GM06990 (cell line): ENCODE results near the gene TM2D3.

Source experiments
- DNase-seq: peaks from one replicate; pipeline ENCODE4 v3.0.0-alpha.2; 2011; ENCODE audit not compliant: insufficient read length; ENCODE audit errors: extremely low read depth
- H3K27me3 ChIP-seq: replicated peaks from 2 replicates; pipeline ENCODE4 v1.6.0; 2011; ENCODE audit warnings: low read length; ENCODE audit not compliant: control insufficient read depth, insufficient read depth
- H3K36me3 ChIP-seq: 2 replicates; pipeline ENCODE4 v1.5.1; 2011; ENCODE audit warnings: low read length; ENCODE audit not compliant: control insufficient read depth, insufficient read depth
- H3K4me3 ChIP-seq: replicated peaks from 2 replicates; pipeline ENCODE4 v1.5.1; 2011; ENCODE audit warnings: low read depth, mild to moderate bottlenecking, control low read depth, low read length
- TF ChIP-seq, protein P1 (sequence below): IDR thresholded peaks from 2 replicates; pipeline ENCODE4 v1.5.1; 2011; ENCODE audit warnings: low read length, control low read depth, mild to moderate bottlenecking, inconsistent platforms; ENCODE audit not compliant: insufficient read depth, poor library complexity, severe bottlenecking

The TM2D3 gene

DNA sequence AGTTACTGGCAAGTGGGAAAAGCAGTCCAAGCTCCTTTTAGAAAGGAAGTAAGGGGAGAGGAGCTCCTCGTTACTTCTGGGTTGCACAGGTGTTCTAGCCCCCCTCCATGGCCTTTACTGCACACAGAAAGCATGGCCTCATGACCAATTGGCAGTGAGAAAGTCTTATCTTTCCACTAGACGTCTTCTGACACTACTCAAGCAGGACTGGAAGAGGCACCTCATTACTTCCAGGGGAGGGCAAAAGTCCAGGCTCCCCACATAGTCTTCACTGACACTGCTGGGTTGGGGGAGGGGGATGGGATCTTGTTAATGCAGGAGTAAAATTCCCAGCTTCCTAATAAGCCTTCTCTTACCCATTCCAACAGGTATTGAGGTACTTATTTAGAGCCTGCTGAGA lies 27.6 kb upstream of the TM2D3 start:
- DNase-seq, result no peak
- TF ChIP-seq, protein P1, sequence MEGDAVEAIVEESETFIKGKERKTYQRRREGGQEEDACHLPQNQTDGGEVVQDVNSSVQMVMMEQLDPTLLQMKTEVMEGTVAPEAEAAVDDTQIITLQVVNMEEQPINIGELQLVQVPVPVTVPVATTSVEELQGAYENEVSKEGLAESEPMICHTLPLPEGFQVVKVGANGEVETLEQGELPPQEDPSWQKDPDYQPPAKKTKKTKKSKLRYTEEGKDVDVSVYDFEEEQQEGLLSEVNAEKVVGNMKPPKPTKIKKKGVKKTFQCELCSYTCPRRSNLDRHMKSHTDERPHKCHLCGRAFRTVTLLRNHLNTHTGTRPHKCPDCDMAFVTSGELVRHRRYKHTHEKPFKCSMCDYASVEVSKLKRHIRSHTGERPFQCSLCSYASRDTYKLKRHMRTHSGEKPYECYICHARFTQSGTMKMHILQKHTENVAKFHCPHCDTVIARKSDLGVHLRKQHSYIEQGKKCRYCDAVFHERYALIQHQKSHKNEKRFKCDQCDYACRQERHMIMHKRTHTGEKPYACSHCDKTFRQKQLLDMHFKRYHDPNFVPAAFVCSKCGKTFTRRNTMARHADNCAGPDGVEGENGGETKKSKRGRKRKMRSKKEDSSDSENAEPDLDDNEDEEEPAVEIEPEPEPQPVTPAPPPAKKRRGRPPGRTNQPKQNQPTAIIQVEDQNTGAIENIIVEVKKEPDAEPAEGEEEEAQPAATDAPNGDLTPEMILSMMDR, result no peak
- Histone ChIP-seq H3K27me3 (no peaks in the 10 kb centered on the region), H3K36me3 (no peaks in the 10 kb centered on the region; the same call in 1 of the 2 replicates), H3K4me3 (no peak overlapping the region)

DNA sequence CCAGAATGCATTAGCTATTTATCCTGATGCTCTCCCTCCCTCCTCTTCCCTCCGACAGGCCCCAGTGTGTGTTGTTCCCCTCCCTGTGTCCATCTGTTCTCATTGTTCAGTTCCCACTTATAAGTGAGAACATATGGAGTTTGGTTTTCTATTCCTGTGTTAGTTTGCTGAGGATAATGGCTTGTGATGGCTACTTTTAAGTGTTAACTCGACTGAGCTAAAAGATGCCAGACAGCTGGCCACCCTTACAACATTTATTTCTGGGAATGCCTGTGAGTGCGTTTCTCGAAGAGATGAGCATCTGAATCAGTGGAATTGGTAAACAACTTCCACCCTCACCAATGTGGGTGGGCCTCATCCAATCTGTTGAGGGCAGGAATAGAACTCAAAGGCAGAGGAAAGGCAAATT lies 24.7 kb upstream of the TM2D3 start:
- TF ChIP-seq, protein P1, result no peak
- H3K4me3 ChIP-seq, result no peak overlapping the region
- H3K36me3 ChIP-seq, result no peaks in the 10 kb centered on the region; the same call in 1 of the 2 replicates
- no peaks in the 10 kb centered on the region for H3K27me3 ChIP-seq
- no peak for DNase-seq

DNA sequence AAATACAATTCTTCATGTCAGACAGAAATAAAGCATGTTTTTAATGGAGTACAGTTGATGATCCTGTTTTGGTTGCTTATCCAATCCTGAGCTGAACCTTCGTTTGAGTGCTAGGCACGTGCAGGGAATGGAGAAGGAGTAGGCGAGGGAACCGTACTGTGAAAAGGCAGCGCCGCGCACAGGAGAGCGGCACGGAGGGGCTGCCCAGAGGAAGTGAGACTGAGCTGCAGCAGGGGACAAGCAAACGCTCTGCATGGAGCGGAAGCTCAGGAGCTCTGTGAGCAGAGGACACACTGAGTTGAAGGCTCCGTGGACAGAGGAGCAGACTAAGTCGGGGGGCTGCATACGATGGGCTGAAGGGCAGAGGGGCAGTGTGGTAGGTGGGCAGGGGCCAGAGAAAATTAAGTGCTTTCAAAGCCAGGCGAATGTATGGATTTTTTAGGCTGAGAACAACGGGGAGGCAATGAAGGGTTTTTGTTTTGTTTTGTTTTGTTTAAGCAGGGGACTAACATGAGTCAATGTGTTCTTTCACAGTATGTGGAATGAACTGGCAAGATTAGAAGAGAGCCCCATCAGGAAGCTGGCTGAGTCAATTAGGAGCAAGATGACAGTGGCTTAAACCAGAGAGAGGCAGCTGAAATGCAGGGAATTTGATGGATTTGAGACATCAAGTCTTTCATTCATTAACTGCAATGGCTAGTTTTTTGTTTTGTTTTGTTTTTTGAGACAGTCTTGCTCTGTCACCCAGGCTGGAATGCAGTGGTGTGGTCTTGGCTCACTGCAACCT lies 23.8 kb upstream of the TM2D3 start:
- H3K27me3 ChIP-seq, result no peaks in the 10 kb centered on the region
- H3K4me3 ChIP-seq, result peak overlapping the region; percentile 19
- DNase-seq, result peak; percentile 69
- no peaks in the 10 kb centered on the region; the same call in 1 of the 2 replicates for H3K36me3 ChIP-seq
- TF ChIP-seq, protein P1, result no peak

DNA sequence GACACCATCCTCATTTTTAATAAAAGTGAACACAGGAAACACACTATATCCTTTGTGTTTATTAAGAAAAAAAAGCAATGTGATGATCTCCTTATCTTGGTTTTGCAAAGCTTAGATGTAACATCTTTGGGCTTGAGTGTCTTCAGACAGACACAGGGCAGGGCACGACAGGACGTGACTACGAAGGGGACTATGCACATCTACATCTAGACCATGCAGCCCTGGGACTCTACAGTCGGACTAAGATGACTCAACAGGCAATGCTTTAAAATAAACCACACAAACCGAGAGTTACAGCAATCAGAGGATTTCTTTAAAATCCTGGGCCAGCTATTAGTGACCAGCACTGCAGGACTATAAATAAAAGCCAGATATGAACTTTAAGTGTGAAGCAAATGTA lies 22.8 kb upstream of the TM2D3 start:
- Histone ChIP-seq H3K27me3 (no peaks in the 10 kb centered on the region), H3K4me3 (no peak overlapping the region), H3K36me3 (no peaks in the 10 kb centered on the region; the same call in 1 of the 2 replicates)
- TF ChIP-seq, protein P1, result no peak
- no peak for DNase-seq

DNA sequence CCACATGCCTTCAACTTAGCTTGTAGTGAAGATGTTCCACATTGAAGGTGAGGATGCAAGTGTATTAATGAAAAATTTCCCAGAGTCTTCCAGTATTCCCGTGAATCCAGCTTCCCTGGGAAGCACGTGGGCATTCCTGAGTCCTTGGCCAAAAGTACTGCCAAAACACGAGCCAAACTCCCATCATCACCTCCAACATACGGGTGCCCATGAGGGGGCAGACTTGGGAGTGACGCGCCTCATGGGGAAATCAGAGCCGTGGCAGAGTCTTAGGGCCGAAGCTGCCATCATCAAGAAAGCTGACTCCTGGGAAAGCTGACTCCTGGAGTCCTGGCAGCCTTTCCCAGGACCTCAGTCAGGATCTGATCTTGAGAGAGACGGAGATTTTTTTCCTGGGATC lies 20.1 kb upstream of the TM2D3 start:
- DNase-seq, result no peak
- no peak overlapping the region for H3K4me3 ChIP-seq
- TF ChIP-seq, protein P1, result no peak
- no peaks in the 10 kb centered on the region for H3K27me3 ChIP-seq
- no peaks in the 10 kb centered on the region for H3K36me3 ChIP-seq
